Nephron progenitor cell (in vitro differentiated cells): ENCODE measurements around the gene PLCH1.

Experiments used
- DNase-seq: peaks from one replicate; pipeline ENCODE4 v3.0.0; 2021
- H3K27ac Mint-ChIP-seq: 2 replicates; pipeline ENCODE4 v1.8.0; 2021; ENCODE audit warnings: mild to moderate bottlenecking, moderate library complexity, mixed read lengths
- H3K27me3 Mint-ChIP-seq: 2 replicates; pipeline ENCODE4 v1.8.0; 2021; ENCODE audit warnings: mild to moderate bottlenecking, low read depth, mixed read lengths; ENCODE audit not compliant: poor library complexity
- H3K36me3 Mint-ChIP-seq: 2 replicates; pipeline ENCODE4 v1.8.0; 2021; ENCODE audit warnings: low read depth, mixed read lengths
- H3K4me1 Mint-ChIP-seq: 2 replicates; pipeline ENCODE4 v1.8.0; 2021; ENCODE audit warnings: mixed read lengths
- H3K4me3 Mint-ChIP-seq: 2 replicates; pipeline ENCODE4 v1.8.0; 2021; ENCODE audit warnings: mild to moderate bottlenecking, moderate library complexity, mixed read lengths
- H3K9me3 Mint-ChIP-seq: 2 replicates; pipeline ENCODE4 v1.8.0; 2021; ENCODE audit warnings: mild to moderate bottlenecking, moderate library complexity, mixed read lengths
- TF ChIP-seq, protein P1 (sequence below): fragments of 200-600 bp; sonication (generic); IDR thresholded peaks from 2 replicates; pipeline ENCODE4 v1.5.0; 2021; ENCODE audit warnings: antibody characterized with exemption

The PLCH1 gene

DNA sequence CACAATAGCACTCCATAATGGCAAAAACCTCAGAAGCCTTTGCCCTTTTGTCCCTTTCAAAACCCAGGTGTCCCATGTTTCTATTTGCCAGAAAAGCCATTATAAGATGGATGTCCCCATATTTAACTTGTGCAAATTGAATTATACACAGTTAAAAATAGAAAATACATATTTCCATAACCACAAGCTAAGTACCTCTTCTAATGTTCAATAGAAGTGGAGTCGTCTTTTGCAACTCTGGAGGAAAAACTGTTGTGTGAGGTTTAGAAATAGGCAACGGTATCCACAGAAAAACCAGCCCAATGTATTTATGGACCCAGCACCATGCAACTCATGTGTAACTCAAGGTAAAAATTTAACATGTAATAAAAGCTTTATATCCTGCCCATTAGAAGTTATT lies 367.8 kb downstream of the PLCH1 start:
- no peak for DNase-seq
- Mint-ChIP-seq H3K4me3 (no peak overlapping the region), H3K4me1 (no peaks in the 10 kb centered on the region), H3K36me3 (no peaks in the 10 kb centered on the region), H3K27me3 (no peaks in the 10 kb centered on the region), H3K27ac (no peak overlapping the region), H3K9me3 (no peaks in the 10 kb centered on the region)
- TF ChIP-seq, protein P1, sequence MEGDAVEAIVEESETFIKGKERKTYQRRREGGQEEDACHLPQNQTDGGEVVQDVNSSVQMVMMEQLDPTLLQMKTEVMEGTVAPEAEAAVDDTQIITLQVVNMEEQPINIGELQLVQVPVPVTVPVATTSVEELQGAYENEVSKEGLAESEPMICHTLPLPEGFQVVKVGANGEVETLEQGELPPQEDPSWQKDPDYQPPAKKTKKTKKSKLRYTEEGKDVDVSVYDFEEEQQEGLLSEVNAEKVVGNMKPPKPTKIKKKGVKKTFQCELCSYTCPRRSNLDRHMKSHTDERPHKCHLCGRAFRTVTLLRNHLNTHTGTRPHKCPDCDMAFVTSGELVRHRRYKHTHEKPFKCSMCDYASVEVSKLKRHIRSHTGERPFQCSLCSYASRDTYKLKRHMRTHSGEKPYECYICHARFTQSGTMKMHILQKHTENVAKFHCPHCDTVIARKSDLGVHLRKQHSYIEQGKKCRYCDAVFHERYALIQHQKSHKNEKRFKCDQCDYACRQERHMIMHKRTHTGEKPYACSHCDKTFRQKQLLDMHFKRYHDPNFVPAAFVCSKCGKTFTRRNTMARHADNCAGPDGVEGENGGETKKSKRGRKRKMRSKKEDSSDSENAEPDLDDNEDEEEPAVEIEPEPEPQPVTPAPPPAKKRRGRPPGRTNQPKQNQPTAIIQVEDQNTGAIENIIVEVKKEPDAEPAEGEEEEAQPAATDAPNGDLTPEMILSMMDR, result no peak

- TF ChIP-seq, protein P1, result no peak
- H3K27ac Mint-ChIP-seq, result no peak overlapping the region
- H3K36me3 Mint-ChIP-seq, result no peaks in the 10 kb centered on the region
- DNase-seq, result no peak
- H3K9me3 Mint-ChIP-seq, result no peaks in the 10 kb centered on the region
- H3K27me3 Mint-ChIP-seq, result no peaks in the 10 kb centered on the region
- peaks cover 5% of the 10 kb centered on the region for H3K4me1 Mint-ChIP-seq
- H3K4me3 Mint-ChIP-seq, result no peak overlapping the region
Observed at GRCh38 chr3:155372281-155372680, 372.6 kb downstream of the PLCH1 start.

GRCh38 chr3:155370764-155371503 lies 373.9 kb downstream of the PLCH1 start:
- peaks cover 5% of the 10 kb centered on the region for H3K4me1 Mint-ChIP-seq
- H3K4me3 Mint-ChIP-seq, result no peak overlapping the region
- no peak for DNase-seq
- no peaks in the 10 kb centered on the region for H3K27me3 Mint-ChIP-seq
- no peak overlapping the region for H3K27ac Mint-ChIP-seq
- no peaks in the 10 kb centered on the region for H3K36me3 Mint-ChIP-seq
- H3K9me3 Mint-ChIP-seq, result no peaks in the 10 kb centered on the region
- TF ChIP-seq, protein P1, result no peak

DNA sequence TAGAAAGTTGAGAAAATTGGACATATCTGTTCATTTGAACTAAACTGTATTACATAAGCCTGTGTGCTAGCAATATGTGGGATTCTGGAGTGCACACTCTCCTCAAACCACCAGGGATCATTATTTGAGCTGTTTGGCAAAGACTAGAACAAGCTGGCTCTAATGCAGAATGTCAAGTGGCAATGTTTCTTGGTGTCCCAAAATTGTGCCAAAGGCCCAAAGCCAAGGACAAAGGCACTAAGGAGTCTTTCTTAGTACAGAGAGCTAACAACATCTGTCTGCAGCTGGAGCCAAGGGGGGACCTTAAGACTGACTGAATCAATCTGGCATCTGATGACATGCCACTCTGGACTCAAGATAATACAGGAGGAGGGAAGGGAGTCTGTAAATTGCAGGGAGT lies 374.7 kb downstream of the PLCH1 start:
- no peak for DNase-seq
- peaks cover 5% of the 10 kb centered on the region for H3K4me1 Mint-ChIP-seq
- TF ChIP-seq, protein P1, result no peak
- no peak overlapping the region for H3K4me3 Mint-ChIP-seq
- H3K9me3 Mint-ChIP-seq, result peaks cover 3% of the 10 kb centered on the region
- H3K36me3 Mint-ChIP-seq, result no peaks in the 10 kb centered on the region
- no peaks in the 10 kb centered on the region for H3K27me3 Mint-ChIP-seq
- H3K27ac Mint-ChIP-seq, result no peak overlapping the region

GRCh38 chr3:155369735-155370134 lies 375.1 kb downstream of the PLCH1 start:
- TF ChIP-seq, protein P1, result no peak
- Mint-ChIP-seq H3K4me3 (no peak overlapping the region), H3K27me3 (no peaks in the 10 kb centered on the region), H3K4me1 (peaks cover 5% of the 10 kb centered on the region), H3K27ac (no peak overlapping the region), H3K9me3 (peaks cover 8% of the 10 kb centered on the region), H3K36me3 (peaks cover 4% of the 10 kb centered on the region)
- no peak for DNase-seq

GRCh38 chr3:155369244-155369643 lies 375.6 kb downstream of the PLCH1 start:
- peaks cover 5% of the 10 kb centered on the region for H3K4me1 Mint-ChIP-seq
- H3K4me3 Mint-ChIP-seq, result no peak overlapping the region
- peaks cover 5% of the 10 kb centered on the region for H3K36me3 Mint-ChIP-seq
- no peak overlapping the region for H3K27ac Mint-ChIP-seq
- no peak for DNase-seq
- peaks cover 10% of the 10 kb centered on the region for H3K9me3 Mint-ChIP-seq
- no peaks in the 10 kb centered on the region for H3K27me3 Mint-ChIP-seq
- TF ChIP-seq, protein P1, result no peak
